ENCODE measurements around the gene HOXB7.

HOXB7 gene

GRCh38 chr17:48579760-48580554 lies 30.9 kb downstream of the HOXB7 start:
- peaks cover 82% of the 10 kb centered on the region for H3K27me3 Mint-ChIP-seq
- H3K4me3 Mint-ChIP-seq, result peak overlapping the region; percentile 11
- no peaks in the 10 kb centered on the region for H3K36me3 Mint-ChIP-seq (ENCODE audit: low read depth)
- no peaks in the 10 kb centered on the region for H3K9me3 Mint-ChIP-seq
- H3K4me1 Mint-ChIP-seq (ENCODE audit: low read depth), result peaks cover 52% of the 10 kb centered on the region
- no peak for DNase-seq
- no peak overlapping the region for H3K27ac Mint-ChIP-seq

GRCh38 chr17:48579471-48579759 lies 31.4 kb downstream of the HOXB7 start:
- Mint-ChIP-seq H3K4me3 (peak overlapping the region; percentile 83), H3K9me3 (no peaks in the 10 kb centered on the region), H3K27me3 (peaks cover 78% of the 10 kb centered on the region), H3K36me3 (ENCODE audit: low read depth) (no peaks in the 10 kb centered on the region), H3K4me1 (ENCODE audit: low read depth) (peaks cover 50% of the 10 kb centered on the region), H3K27ac (no peak overlapping the region)
- DNase-seq, result no peak

DNA sequence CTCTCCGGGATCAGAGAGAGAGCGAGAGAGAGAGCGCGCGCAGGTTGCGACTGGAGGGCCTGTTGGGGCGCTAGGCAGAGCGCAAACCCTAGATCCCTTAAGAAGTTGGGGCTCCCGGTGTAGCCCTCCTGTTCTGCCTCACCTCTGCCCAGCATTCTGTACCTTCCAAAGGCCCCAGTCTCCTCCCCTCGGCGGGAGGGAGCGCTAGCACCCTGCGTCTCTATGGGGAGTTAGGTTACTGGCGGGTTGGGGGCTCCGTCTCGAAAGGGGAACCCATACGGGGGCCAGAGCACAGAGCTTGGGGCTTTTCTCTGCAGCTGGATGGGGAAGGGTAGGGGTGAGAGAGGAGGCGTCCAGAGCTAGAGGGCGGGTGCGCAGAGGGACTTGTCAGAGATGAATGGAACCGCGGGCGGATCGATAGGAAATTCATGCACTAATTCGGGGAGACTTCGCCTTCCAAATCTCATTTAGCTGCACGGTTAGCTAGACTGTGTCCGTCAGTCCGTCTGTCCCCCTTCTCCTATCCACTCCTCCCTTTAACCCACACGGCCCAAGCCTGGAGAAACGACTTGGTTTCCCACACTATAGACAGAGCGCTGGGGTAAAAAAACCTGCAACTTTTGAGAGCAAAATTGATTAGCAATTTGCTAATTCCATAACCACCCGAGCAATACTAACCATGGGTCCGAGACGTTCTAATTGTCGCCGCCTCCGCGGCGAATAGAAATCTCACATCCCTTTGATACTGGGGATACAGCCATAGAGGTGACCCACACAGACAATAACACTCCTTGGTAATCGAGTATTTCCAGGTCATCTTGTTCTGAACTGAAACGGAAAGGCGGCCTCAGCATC lies 32.0 kb downstream of the HOXB7 start:
- H3K4me1 Mint-ChIP-seq (ENCODE audit: low read depth), result peaks cover 50% of the 10 kb centered on the region

GRCh38 chr17:48577946-48578615 lies 32.7 kb downstream of the HOXB7 start, which contains the start of gene HOXB4:
Gene HOXB4, minus strand, starts transcription at chr17:48578350. Its CDS starts 31 bp downstream, at chr17:48578319.
- H3K4me1 Mint-ChIP-seq (ENCODE audit: low read depth), result peaks cover 50% of the 10 kb centered on the region
- H3K27me3 Mint-ChIP-seq, result peaks cover 69% of the 10 kb centered on the region
- DNase-seq, result peak; percentile 76
- no peaks in the 10 kb centered on the region for H3K9me3 Mint-ChIP-seq
- H3K4me3 Mint-ChIP-seq, result peak within 1 kb of the TSS; percentile 83
- H3K27ac Mint-ChIP-seq, result peak within 1 kb of the TSS; percentile 83
- no peaks in the 10 kb centered on the region for H3K36me3 Mint-ChIP-seq (ENCODE audit: low read depth)

More for the DNA sequence above, 32.0 kb downstream of the HOXB7 start:
- DNase-seq, result no peak
- H3K9me3 Mint-ChIP-seq, result no peaks in the 10 kb centered on the region
- peak overlapping the region; percentile 37 for H3K27ac Mint-ChIP-seq
- H3K4me3 Mint-ChIP-seq, result peak overlapping the region; percentile 83
- H3K27me3 Mint-ChIP-seq, result peaks cover 76% of the 10 kb centered on the region
- H3K36me3 Mint-ChIP-seq (ENCODE audit: low read depth), result no peaks in the 10 kb centered on the region

GRCh38 chr17:48577330-48577945 lies 33.4 kb downstream of the HOXB7 start:
- H3K4me3 Mint-ChIP-seq, result peak overlapping the region; percentile 75

GRCh38 chr17:48576479-48577309 lies 34.1 kb downstream of the HOXB7 start:
- H3K36me3 Mint-ChIP-seq (ENCODE audit: low read depth), result no peaks in the 10 kb centered on the region
- peak overlapping the region; percentile 75 for H3K4me3 Mint-ChIP-seq
- peak overlapping the region; percentile 29 for H3K27ac Mint-ChIP-seq
- H3K4me1 Mint-ChIP-seq (ENCODE audit: low read depth), result peaks cover 43% of the 10 kb centered on the region
- no peak for DNase-seq
- peaks cover 56% of the 10 kb centered on the region for H3K27me3 Mint-ChIP-seq
- H3K9me3 Mint-ChIP-seq, result no peaks in the 10 kb centered on the region

More at GRCh38 chr17:48577330-48577945, 33.4 kb downstream of the HOXB7 start:
- Mint-ChIP-seq H3K36me3 (ENCODE audit: low read depth) (no peaks in the 10 kb centered on the region), H3K27ac (peak overlapping the region; percentile 38), H3K27me3 (peaks cover 62% of the 10 kb centered on the region), H3K4me1 (ENCODE audit: low read depth) (peaks cover 47% of the 10 kb centered on the region), H3K9me3 (no peaks in the 10 kb centered on the region)
- DNase-seq, result peak; percentile 42

GRCh38 chr17:48575673-48576478 lies 34.9 kb downstream of the HOXB7 start:
- Mint-ChIP-seq H3K9me3 (no peaks in the 10 kb centered on the region), H3K4me3 (no peak overlapping the region), H3K36me3 (ENCODE audit: low read depth) (no peaks in the 10 kb centered on the region), H3K27me3 (peaks cover 48% of the 10 kb centered on the region), H3K27ac (no peak overlapping the region), H3K4me1 (ENCODE audit: low read depth) (peaks cover 35% of the 10 kb centered on the region)
- no peak for DNase-seq

DNA sequence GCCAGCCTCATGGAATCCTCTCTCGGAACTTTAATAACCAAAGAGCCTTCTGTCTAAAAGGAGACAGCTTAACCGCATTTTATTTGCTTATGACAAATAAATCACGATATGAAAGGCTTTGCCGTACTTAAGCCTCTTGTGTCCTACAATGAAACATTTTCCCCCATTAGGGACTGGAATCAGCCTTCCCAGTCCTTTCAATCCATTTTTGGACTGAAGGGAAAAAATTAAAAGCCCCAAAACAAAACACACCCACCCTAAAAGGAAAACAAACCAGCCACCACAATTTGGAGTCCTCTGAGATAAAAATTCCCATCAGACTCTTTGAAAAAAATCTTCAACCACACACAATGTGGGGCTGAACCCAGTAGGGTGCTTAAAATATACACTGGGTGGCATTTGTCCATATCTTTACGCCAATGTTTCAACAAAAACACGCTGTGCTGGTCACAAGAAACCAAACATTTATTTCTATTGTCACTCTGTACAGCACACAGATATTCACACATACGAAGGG lies 35.7 kb downstream of the HOXB7 start:
- Mint-ChIP-seq H3K27ac (no peak overlapping the region), H3K4me1 (ENCODE audit: low read depth) (peaks cover 29% of the 10 kb centered on the region), H3K4me3 (no peak overlapping the region), H3K9me3 (no peaks in the 10 kb centered on the region), H3K36me3 (ENCODE audit: low read depth) (no peaks in the 10 kb centered on the region), H3K27me3 (peaks cover 43% of the 10 kb centered on the region)
- no peak for DNase-seq

GRCh38 chr17:48574505-48575065 lies 36.2 kb downstream of the HOXB7 start:
- no peak overlapping the region for H3K4me3 Mint-ChIP-seq
- H3K4me1 Mint-ChIP-seq (ENCODE audit: low read depth), result peaks cover 26% of the 10 kb centered on the region
- no peak for DNase-seq
- no peaks in the 10 kb centered on the region for H3K36me3 Mint-ChIP-seq (ENCODE audit: low read depth)
- no peak overlapping the region for H3K27ac Mint-ChIP-seq
- H3K9me3 Mint-ChIP-seq, result no peaks in the 10 kb centered on the region
- peaks cover 38% of the 10 kb centered on the region for H3K27me3 Mint-ChIP-seq

- H3K4me3 Mint-ChIP-seq, result no peak overlapping the region
- peaks cover 17% of the 10 kb centered on the region for H3K27me3 Mint-ChIP-seq
- H3K4me1 Mint-ChIP-seq (ENCODE audit: low read depth), result peaks cover 10% of the 10 kb centered on the region
- H3K9me3 Mint-ChIP-seq, result no peaks in the 10 kb centered on the region
- no peak for DNase-seq
- no peak overlapping the region for H3K27ac Mint-ChIP-seq
- no peaks in the 10 kb centered on the region for H3K36me3 Mint-ChIP-seq (ENCODE audit: low read depth)
Measured at GRCh38 chr17:48571826-48572417, 38.9 kb downstream of the HOXB7 start.

- H3K4me3 Mint-ChIP-seq, result no peak overlapping the region
- H3K36me3 Mint-ChIP-seq (ENCODE audit: low read depth), result no peaks in the 10 kb centered on the region
- no peak overlapping the region for H3K27ac Mint-ChIP-seq
- DNase-seq, result no peak
- H3K4me1 Mint-ChIP-seq (ENCODE audit: low read depth), result peaks cover 7% of the 10 kb centered on the region
- peaks cover 14% of the 10 kb centered on the region for H3K27me3 Mint-ChIP-seq
- H3K9me3 Mint-ChIP-seq, result no peaks in the 10 kb centered on the region
Measured at GRCh38 chr17:48571024-48571818, 39.6 kb downstream of the HOXB7 start.

Data from activated T-cell treated with anti-CD3 and anti-CD28 coated beads, Interleukin-2, amount 50 U/mL, for 24 hours (primary cell).